Ishikawa (cell line): ENCODE measurements around the gene SMARCB1.

Experiments used
- CEBPB ChIP-seq: IDR thresholded peaks from 2 replicates; pipeline ENCODE4 v1.6.1; 2012
- EGR1 ChIP-seq: IDR thresholded peaks from 2 replicates; pipeline ENCODE4 v1.6.1; 2012
- EP300 ChIP-seq: IDR thresholded peaks from 2 replicates; pipeline ENCODE4 v1.6.1; 2012; ENCODE audit warnings: borderline replicate concordance
- FOXM1 ChIP-seq: IDR thresholded peaks from 2 replicates; pipeline ENCODE4 v1.6.1; 2012; ENCODE audit warnings: low read depth, borderline replicate concordance
- NFIC ChIP-seq: IDR thresholded peaks from 2 replicates; pipeline ENCODE4 v1.6.1; 2012
- RAD21 ChIP-seq: IDR thresholded peaks from 2 replicates; pipeline ENCODE4 v1.6.1; 2012; ENCODE audit warnings: low read depth
- TAF1 ChIP-seq: IDR thresholded peaks from 2 replicates; pipeline ENCODE4 v1.6.1; 2012; ENCODE audit warnings: low read depth, mild to moderate bottlenecking
- TEAD4 ChIP-seq: IDR thresholded peaks from 2 replicates; pipeline ENCODE4 v1.6.1; 2012
- YY1 ChIP-seq: IDR thresholded peaks from 2 replicates; pipeline ENCODE4 v1.6.1; 2012; ENCODE audit warnings: low read depth
- ZBTB7A ChIP-seq: IDR thresholded peaks from 2 replicates; pipeline ENCODE4 v1.6.1; 2012; ENCODE audit warnings: low read depth
- TF ChIP-seq, protein P1 (sequence below): IDR thresholded peaks from 2 replicates; pipeline ENCODE4 v1.6.1; 2012
- TF ChIP-seq, protein P2 (sequence below): IDR thresholded peaks from 2 replicates; pipeline ENCODE4 v1.6.1; 2012; ENCODE audit warnings: low read depth, mild to moderate bottlenecking

DNA sequence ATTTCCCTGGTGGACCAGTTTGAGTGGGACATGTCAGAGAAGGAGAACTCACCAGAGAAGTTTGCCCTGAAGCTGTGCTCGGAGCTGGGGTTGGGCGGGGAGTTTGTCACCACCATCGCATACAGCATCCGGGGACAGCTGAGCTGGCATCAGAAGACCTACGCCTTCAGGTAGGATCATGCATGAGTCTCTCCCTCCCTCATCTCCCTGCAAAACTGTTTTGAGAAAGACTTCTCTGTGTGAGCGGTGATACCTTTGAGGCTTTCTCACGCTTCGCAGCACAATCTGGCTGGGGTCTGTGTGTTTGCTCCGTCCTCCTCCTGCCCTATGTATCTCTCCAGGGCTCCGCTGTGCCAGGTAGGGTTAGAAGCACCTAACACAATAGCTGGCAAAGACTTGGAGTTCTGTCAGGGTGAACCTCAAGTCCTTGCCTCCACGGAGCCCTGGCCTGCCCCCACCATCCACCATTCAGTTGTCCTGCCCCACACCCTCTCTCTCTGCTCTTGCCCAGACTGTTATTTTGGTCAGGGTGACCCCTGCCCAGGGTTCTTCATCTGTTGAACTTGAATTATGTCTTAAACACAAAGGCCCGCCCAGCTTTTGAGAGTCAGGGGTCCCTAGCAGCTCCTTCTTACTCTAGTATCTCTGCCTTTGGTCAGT is 38.6 kb downstream of the SMARCB1 start:
- TF ChIP-seq EGR1, result no peak
- TF ChIP-seq EP300, result no peak
- TF ChIP-seq TEAD4, result no peak
- TF ChIP-seq YY1, result no peak
- TF ChIP-seq NFIC, result no peak
- TF ChIP-seq TAF1, result no peak
- TF ChIP-seq, protein P1, sequence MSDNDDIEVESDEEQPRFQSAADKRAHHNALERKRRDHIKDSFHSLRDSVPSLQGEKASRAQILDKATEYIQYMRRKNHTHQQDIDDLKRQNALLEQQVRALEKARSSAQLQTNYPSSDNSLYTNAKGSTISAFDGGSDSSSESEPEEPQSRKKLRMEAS, result no peak
- TF ChIP-seq ZBTB7A, result no peak
- TF ChIP-seq CEBPB, result no peak
- TF ChIP-seq, protein P2, sequence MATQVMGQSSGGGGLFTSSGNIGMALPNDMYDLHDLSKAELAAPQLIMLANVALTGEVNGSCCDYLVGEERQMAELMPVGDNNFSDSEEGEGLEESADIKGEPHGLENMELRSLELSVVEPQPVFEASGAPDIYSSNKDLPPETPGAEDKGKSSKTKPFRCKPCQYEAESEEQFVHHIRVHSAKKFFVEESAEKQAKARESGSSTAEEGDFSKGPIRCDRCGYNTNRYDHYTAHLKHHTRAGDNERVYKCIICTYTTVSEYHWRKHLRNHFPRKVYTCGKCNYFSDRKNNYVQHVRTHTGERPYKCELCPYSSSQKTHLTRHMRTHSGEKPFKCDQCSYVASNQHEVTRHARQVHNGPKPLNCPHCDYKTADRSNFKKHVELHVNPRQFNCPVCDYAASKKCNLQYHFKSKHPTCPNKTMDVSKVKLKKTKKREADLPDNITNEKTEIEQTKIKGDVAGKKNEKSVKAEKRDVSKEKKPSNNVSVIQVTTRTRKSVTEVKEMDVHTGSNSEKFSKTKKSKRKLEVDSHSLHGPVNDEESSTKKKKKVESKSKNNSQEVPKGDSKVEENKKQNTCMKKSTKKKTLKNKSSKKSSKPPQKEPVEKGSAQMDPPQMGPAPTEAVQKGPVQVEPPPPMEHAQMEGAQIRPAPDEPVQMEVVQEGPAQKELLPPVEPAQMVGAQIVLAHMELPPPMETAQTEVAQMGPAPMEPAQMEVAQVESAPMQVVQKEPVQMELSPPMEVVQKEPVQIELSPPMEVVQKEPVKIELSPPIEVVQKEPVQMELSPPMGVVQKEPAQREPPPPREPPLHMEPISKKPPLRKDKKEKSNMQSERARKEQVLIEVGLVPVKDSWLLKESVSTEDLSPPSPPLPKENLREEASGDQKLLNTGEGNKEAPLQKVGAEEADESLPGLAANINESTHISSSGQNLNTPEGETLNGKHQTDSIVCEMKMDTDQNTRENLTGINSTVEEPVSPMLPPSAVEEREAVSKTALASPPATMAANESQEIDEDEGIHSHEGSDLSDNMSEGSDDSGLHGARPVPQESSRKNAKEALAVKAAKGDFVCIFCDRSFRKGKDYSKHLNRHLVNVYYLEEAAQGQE, result no peak
- TF ChIP-seq FOXM1, result no peak
- no peak for TF ChIP-seq RAD21
